D721Med (cell line): ENCODE results near the gene SLC15A1.
"Not testable (repeated sequence)": the region's sequence is repeated elsewhere in the genome, so short reads cannot be mapped to it uniquely, and the experiment has no call there.

Experiments used
- DNase-seq: peaks from one replicate; pipeline ENCODE4 v3.0.0; 2011; ENCODE audit warnings: low spot score; ENCODE audit not compliant: insufficient read length
- FAIRE-seq: peaks from 2 replicates; lab custom pipeline; 2011; peaks lifted over from hg19 to GRCh38; lab: Jason Lieb, UNC
- CTCF ChIP-seq: IDR thresholded peaks from 2 replicates; pipeline ENCODE4 v1.5.1; 2012; ENCODE audit warnings: mild to moderate bottlenecking, control low read depth; ENCODE audit not compliant: insufficient read depth; ENCODE audit errors: missing control alignments

Gene SLC15A1

GRCh38 chr13:98766697-98767096, 14.2 kb upstream of the SLC15A1 start:
- DNase-seq (no peak), FAIRE-seq (no peak)
- no peak for TF ChIP-seq CTCF

GRCh38 chr13:98765996-98766519, 13.6 kb upstream of the SLC15A1 start:
- FAIRE-seq (no peak), DNase-seq (no peak)
- no peak for TF ChIP-seq CTCF

GRCh38 chr13:98761986-98762616, 9.6 kb upstream of the SLC15A1 start:
- no peak for TF ChIP-seq CTCF
- no peak for FAIRE-seq
- no peak for DNase-seq

- no peak for TF ChIP-seq CTCF
- FAIRE-seq (no peak), DNase-seq (no peak)
These were observed 8.9 kb upstream of the SLC15A1 start for GRCh38 chr13:98761126-98761985.

- DNase-seq (no peak), FAIRE-seq (no peak)
- no peak for TF ChIP-seq CTCF
These were observed 3.3 kb upstream of the SLC15A1 start for GRCh38 chr13:98755729-98756128.

- FAIRE-seq = no peak
- no peak for TF ChIP-seq CTCF
- DNase-seq = no peak
These were observed 2.6 kb upstream of the SLC15A1 start for GRCh38 chr13:98755116-98755515.

- FAIRE-seq, DNase-seq: not testable (repeated sequence)
These were observed 2.0 kb upstream of the SLC15A1 start for GRCh38 chr13:98754468-98754867.
